Measurements from ENCODE around the gene RALGPS1. TPM values are rescaled to one million over a fixed set of nuclear protein-coding genes. Genes with fewer than 3 reads are reported as not detected.

The RALGPS1 gene
- total RNA-seq, 1 experiment from 2014 or later: 8.2 TPM

DNA sequence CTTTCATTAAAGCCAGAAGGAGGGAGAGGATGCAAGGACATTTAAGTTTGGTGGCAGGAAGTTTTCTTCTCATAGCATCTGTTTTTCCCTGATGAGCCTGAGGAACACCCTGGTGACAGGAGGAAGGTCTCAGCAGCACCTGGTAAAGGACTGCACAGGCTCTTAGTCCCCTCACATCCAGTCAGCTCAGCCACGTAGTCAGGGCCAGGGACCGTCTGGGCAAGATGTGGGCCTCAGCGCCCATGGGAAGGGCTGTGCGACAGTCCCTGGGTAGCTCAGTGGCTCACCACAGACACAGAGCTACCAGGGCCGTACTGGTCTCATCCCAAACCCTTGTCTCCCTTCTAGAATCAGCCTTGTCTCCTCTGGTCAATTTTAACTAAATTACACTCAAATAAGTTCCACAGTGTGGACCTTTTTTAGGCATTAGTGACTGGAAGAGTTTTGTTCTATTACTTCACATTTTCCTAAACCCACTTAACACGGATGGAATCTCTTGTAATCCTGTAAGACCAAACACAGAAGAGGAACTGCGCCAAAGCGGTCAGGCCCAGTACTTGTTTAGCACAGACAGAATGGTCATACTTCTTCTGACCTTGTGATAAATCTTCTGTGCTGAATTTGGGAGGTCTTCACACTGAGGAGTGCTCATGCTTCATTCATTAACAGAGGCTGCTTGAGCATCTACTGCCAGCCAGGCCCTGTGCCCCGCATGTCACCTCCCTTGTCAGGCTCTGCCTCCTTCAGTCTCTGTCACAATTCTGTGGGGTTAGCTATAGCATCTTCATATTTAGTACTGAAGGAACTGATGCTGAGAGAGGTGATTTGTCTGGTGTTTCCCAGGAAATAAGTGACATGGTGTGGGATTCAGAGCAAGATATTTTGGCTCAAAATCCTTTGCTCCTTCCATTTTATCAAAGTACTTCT, 116.5 kb downstream of the RALGPS1 start:
- H3K9ac ChIP-seq (ENCODE audit: low read length): no peak overlapping the region
- no peak overlapping the region for H3K4me2 ChIP-seq (ENCODE audit: low read depth, low read length, poor library complexity, severe bottlenecking)
- H4K20me1 ChIP-seq (ENCODE audit: insufficient read depth, low read depth, low read length): peaks cover 29% of the 10 kb centered on the region; the same call in 1 of the 2 replicates
- H3K79me2 ChIP-seq (ENCODE audit: low read length): no peaks in the 10 kb centered on the region
- H3K27ac ChIP-seq (ENCODE audit: low read length): no peak overlapping the region
- no peak overlapping the region for H3K4me3 ChIP-seq (ENCODE audit: low read length)
- H3K27me3 ChIP-seq (ENCODE audit: low read length): no peaks in the 10 kb centered on the region
- no peaks in the 10 kb centered on the region for H3K36me3 ChIP-seq (ENCODE audit: insufficient read depth, low read length)
- H3K9me2 ChIP-seq (replicated peaks; ENCODE audit: insufficient read depth, low read length): no peaks in the 10 kb centered on the region
- H3K4me1 ChIP-seq (ENCODE audit: low read length): peaks cover 16% of the 10 kb centered on the region
- no peak overlapping the region for H2AFZ ChIP-seq (ENCODE audit: low read length)
- H3K9me3 ChIP-seq (ENCODE audit: low read length): no peaks in the 10 kb centered on the region
- DNase-seq: no peak

DNA sequence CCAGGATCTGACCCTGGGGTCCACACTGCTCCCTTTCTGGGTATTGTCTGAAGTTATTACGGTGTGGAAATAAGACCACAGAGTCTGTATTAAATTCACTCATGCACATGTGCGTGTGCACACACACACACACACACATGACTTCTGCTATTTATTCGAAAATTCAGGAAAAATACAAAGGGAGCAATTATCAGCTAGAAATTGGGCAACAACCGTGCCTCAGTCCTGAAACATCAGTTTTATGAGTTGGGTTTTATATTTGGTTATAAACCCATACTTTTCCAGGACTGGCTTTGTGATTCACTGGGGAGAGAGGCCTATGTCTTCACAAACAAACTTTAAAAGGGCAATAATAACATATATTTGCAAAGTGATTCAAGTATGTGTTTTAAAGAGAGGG, 117.7 kb downstream of the RALGPS1 start:
- H4K20me1 ChIP-seq (ENCODE audit: insufficient read depth, low read depth, low read length): peaks cover 23% of the 10 kb centered on the region; the same call in 1 of the 2 replicates
- no peak for DNase-seq
- H3K4me2 ChIP-seq (ENCODE audit: low read depth, low read length, poor library complexity, severe bottlenecking): peak overlapping the region; percentile 25
- no peak overlapping the region for H3K9ac ChIP-seq (ENCODE audit: low read length)
- no peak overlapping the region for H2AFZ ChIP-seq (ENCODE audit: low read length)
- no peaks in the 10 kb centered on the region for H3K27me3 ChIP-seq (ENCODE audit: low read length)
- H3K27ac ChIP-seq (ENCODE audit: low read length): no peak overlapping the region
- H3K79me2 ChIP-seq (ENCODE audit: low read length): no peaks in the 10 kb centered on the region
- peaks cover 16% of the 10 kb centered on the region for H3K4me1 ChIP-seq (ENCODE audit: low read length)
- no peaks in the 10 kb centered on the region for H3K9me2 ChIP-seq (replicated peaks; ENCODE audit: insufficient read depth, low read length)
- H3K36me3 ChIP-seq (ENCODE audit: insufficient read depth, low read length): no peaks in the 10 kb centered on the region
- H3K9me3 ChIP-seq (ENCODE audit: low read length): no peaks in the 10 kb centered on the region
- H3K4me3 ChIP-seq (ENCODE audit: low read length): no peak overlapping the region

- no peak overlapping the region for H3K4me3 ChIP-seq (ENCODE audit: low read length)
- H3K27ac ChIP-seq (ENCODE audit: low read length): no peak overlapping the region
- H3K79me2 ChIP-seq (ENCODE audit: low read length): no peaks in the 10 kb centered on the region
- no peaks in the 10 kb centered on the region for H3K36me3 ChIP-seq (ENCODE audit: insufficient read depth, low read length)
- no peaks in the 10 kb centered on the region for H3K27me3 ChIP-seq (ENCODE audit: low read length)
- H3K9me3 ChIP-seq (ENCODE audit: low read length): no peaks in the 10 kb centered on the region
- no peaks in the 10 kb centered on the region for H3K9me2 ChIP-seq (replicated peaks; ENCODE audit: insufficient read depth, low read length)
- no peak overlapping the region for H3K4me2 ChIP-seq (ENCODE audit: low read depth, low read length, poor library complexity, severe bottlenecking)
- H3K9ac ChIP-seq (ENCODE audit: low read length): no peak overlapping the region
- no peak for DNase-seq
- H2AFZ ChIP-seq (ENCODE audit: low read length): no peak overlapping the region
- peaks cover 22% of the 10 kb centered on the region; the same call in 1 of the 2 replicates for H4K20me1 ChIP-seq (ENCODE audit: insufficient read depth, low read depth, low read length)
- peaks cover 16% of the 10 kb centered on the region for H3K4me1 ChIP-seq (ENCODE audit: low read length)
Observed at GRCh38 chr9:127033061-127033460, 118.5 kb downstream of the RALGPS1 start.

DNA sequence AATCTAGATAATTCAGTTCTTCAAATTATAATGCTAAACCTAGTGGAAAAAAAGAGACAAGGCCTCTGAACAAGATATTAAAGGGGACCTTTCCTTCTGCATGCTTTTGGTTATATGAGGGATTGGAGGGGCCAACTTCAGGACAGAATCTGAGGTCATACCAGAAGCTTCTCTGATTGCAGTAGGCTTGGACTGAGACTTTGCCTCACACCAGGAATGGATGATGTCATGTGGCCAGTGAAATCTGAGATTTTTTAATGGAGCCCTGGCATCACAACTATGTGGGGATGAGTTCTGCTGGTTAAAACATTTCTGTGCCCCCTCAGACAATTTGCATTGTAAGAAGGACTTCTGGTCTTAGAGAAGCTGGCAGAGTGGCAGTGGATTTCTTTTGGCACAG, 119.2 kb downstream of the RALGPS1 start:
- no peaks in the 10 kb centered on the region for H3K9me3 ChIP-seq (ENCODE audit: low read length)
- H3K4me3 ChIP-seq (ENCODE audit: low read length): no peak overlapping the region
- H3K36me3 ChIP-seq (ENCODE audit: insufficient read depth, low read length): no peaks in the 10 kb centered on the region
- no peak overlapping the region for H3K9ac ChIP-seq (ENCODE audit: low read length)
- H3K79me2 ChIP-seq (ENCODE audit: low read length): no peaks in the 10 kb centered on the region
- no peak overlapping the region for H3K4me2 ChIP-seq (ENCODE audit: low read depth, low read length, poor library complexity, severe bottlenecking)
- no peak for DNase-seq
- H3K27ac ChIP-seq (ENCODE audit: low read length): no peak overlapping the region
- H2AFZ ChIP-seq (ENCODE audit: low read length): no peak overlapping the region
- H3K9me2 ChIP-seq (replicated peaks; ENCODE audit: insufficient read depth, low read length): no peaks in the 10 kb centered on the region
- peaks cover 16% of the 10 kb centered on the region for H3K4me1 ChIP-seq (ENCODE audit: low read length)
- no peaks in the 10 kb centered on the region for H3K27me3 ChIP-seq (ENCODE audit: low read length)
- peaks cover 19% of the 10 kb centered on the region; the same call in 1 of the 2 replicates for H4K20me1 ChIP-seq (ENCODE audit: insufficient read depth, low read depth, low read length)

DNA sequence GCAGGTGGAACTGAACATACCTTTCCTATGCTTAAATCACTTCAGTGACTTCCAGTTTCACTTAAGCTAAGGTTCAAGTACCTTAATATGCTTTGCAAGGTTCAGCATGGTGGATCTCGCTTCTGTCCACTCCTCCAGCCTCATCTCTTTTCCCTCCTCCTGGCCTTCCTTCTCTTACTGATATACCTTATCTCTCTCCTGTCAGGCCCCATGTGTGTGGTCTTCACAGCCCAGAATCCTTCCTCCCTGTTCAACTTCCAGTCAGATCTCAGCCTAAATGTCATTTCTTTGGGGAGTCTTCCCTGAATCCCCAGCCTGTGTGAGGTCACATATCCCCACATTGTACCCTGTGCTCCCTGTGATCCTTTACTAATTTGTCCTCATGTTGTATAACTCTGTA, 120.1 kb downstream of the RALGPS1 start:
- Histone ChIP-seq H3K4me1 (ENCODE audit: low read length) (peaks cover 16% of the 10 kb centered on the region), H3K9ac (ENCODE audit: low read length) (no peak overlapping the region), H3K79me2 (ENCODE audit: low read length) (no peaks in the 10 kb centered on the region), H3K36me3 (ENCODE audit: insufficient read depth, low read length) (no peaks in the 10 kb centered on the region), H3K9me3 (ENCODE audit: low read length) (no peaks in the 10 kb centered on the region), H3K9me2 (replicated peaks; ENCODE audit: insufficient read depth, low read length) (no peaks in the 10 kb centered on the region), H4K20me1 (ENCODE audit: insufficient read depth, low read depth, low read length) (peaks cover 19% of the 10 kb centered on the region; the same call in 1 of the 2 replicates), H3K4me2 (ENCODE audit: low read depth, low read length, poor library complexity, severe bottlenecking) (no peak overlapping the region), H2AFZ (ENCODE audit: low read length) (no peak overlapping the region), H3K4me3 (ENCODE audit: low read length) (no peak overlapping the region), H3K27me3 (ENCODE audit: low read length) (no peaks in the 10 kb centered on the region), H3K27ac (ENCODE audit: low read length) (no peak overlapping the region)
- DNase-seq: no peak

GRCh38 chr9:127035423-127035822, 120.8 kb downstream of the RALGPS1 start:
- Histone ChIP-seq H3K36me3 (ENCODE audit: insufficient read depth, low read length) (no peaks in the 10 kb centered on the region), H3K4me2 (ENCODE audit: low read depth, low read length, poor library complexity, severe bottlenecking) (no peak overlapping the region), H4K20me1 (ENCODE audit: insufficient read depth, low read depth, low read length) (peaks cover 18% of the 10 kb centered on the region; the same call in 1 of the 2 replicates), H3K9me3 (ENCODE audit: low read length) (no peaks in the 10 kb centered on the region), H3K27ac (ENCODE audit: low read length) (no peak overlapping the region), H3K27me3 (ENCODE audit: low read length) (no peaks in the 10 kb centered on the region), H2AFZ (ENCODE audit: low read length) (no peak overlapping the region), H3K79me2 (ENCODE audit: low read length) (no peaks in the 10 kb centered on the region), H3K4me3 (ENCODE audit: low read length) (no peak overlapping the region), H3K9ac (ENCODE audit: low read length) (no peak overlapping the region), H3K4me1 (ENCODE audit: low read length) (peaks cover 16% of the 10 kb centered on the region), H3K9me2 (replicated peaks; ENCODE audit: insufficient read depth, low read length) (no peaks in the 10 kb centered on the region)
- DNase-seq: no peak

DNA sequence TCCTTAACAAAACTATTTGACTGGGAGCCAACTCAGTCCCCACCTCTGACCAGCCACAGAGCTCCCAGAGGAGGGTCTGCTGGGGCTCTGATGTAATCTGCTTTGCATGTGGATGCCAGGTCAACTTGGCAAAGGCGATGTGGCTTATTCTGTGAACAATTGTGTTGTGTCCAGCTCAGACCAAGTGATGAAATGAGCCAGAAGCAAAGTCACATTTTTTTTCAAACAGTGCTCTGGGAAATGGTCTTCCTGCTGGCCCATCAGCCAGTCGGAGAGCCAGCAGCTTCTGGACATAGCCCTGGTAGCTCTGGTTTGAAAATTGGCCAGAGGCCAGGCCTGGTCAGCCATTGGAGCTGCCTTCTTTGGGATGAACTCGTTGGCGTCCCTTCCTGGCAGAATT, 121.4 kb downstream of the RALGPS1 start:
- Histone ChIP-seq H4K20me1 (ENCODE audit: insufficient read depth, low read depth, low read length) (0 out of 2 replicates have a peak, but pooled peaks cover 13% of the 10 kb centered on the region), H3K4me3 (ENCODE audit: low read length) (no peak overlapping the region), H3K27ac (ENCODE audit: low read length) (no peak overlapping the region), H3K79me2 (ENCODE audit: low read length) (no peaks in the 10 kb centered on the region), H3K9ac (ENCODE audit: low read length) (no peak overlapping the region), H3K9me2 (replicated peaks; ENCODE audit: insufficient read depth, low read length) (no peaks in the 10 kb centered on the region), H3K4me1 (ENCODE audit: low read length) (peaks cover 16% of the 10 kb centered on the region), H2AFZ (ENCODE audit: low read length) (no peak overlapping the region), H3K27me3 (ENCODE audit: low read length) (no peaks in the 10 kb centered on the region), H3K9me3 (ENCODE audit: low read length) (no peaks in the 10 kb centered on the region), H3K4me2 (ENCODE audit: low read depth, low read length, poor library complexity, severe bottlenecking) (no peak overlapping the region), H3K36me3 (ENCODE audit: insufficient read depth, low read length) (no peaks in the 10 kb centered on the region)
- DNase-seq: no peak

GRCh38 chr9:127036437-127036836, 121.9 kb downstream of the RALGPS1 start:
- H4K20me1 ChIP-seq (ENCODE audit: insufficient read depth, low read depth, low read length): 0 out of 2 replicates have a peak, but pooled peaks cover 10% of the 10 kb centered on the region
- no peak overlapping the region for H3K27ac ChIP-seq (ENCODE audit: low read length)
- H3K4me1 ChIP-seq (ENCODE audit: low read length): peaks cover 16% of the 10 kb centered on the region
- DNase-seq: no peak
- no peaks in the 10 kb centered on the region for H3K27me3 ChIP-seq (ENCODE audit: low read length)
- H2AFZ ChIP-seq (ENCODE audit: low read length): no peak overlapping the region
- no peak overlapping the region for H3K4me2 ChIP-seq (ENCODE audit: low read depth, low read length, poor library complexity, severe bottlenecking)
- no peaks in the 10 kb centered on the region for H3K9me2 ChIP-seq (replicated peaks; ENCODE audit: insufficient read depth, low read length)
- H3K36me3 ChIP-seq (ENCODE audit: insufficient read depth, low read length): no peaks in the 10 kb centered on the region
- no peaks in the 10 kb centered on the region for H3K9me3 ChIP-seq (ENCODE audit: low read length)
- H3K79me2 ChIP-seq (ENCODE audit: low read length): no peaks in the 10 kb centered on the region
- no peak overlapping the region for H3K9ac ChIP-seq (ENCODE audit: low read length)
- no peak overlapping the region for H3K4me3 ChIP-seq (ENCODE audit: low read length)
